Fibroblast of gingiva (primary cell): Measurements from ENCODE around the gene FGF22.
"Not testable (repeated sequence)": the region's sequence is repeated elsewhere in the genome, so short reads cannot be mapped to it uniquely, and the experiment has no call there.

Source experiments
- DNase-seq: peaks from one replicate; pipeline ENCODE4 v3.0.0-alpha.2; 2011; ENCODE audit warnings: low read depth

Gene FGF22

GRCh38 chr19:607301-608154 lies 32.2 kb upstream of the FGF22 start:
- no peak for DNase-seq

- DNase-seq, result no peak
These were observed 31.3 kb upstream of the FGF22 start for GRCh38 chr19:608155-609003.

GRCh38 chr19:609004-609346 lies 30.7 kb upstream of the FGF22 start:
- no peak for DNase-seq

GRCh38 chr19:610071-610800 lies 29.4 kb upstream of the FGF22 start:
- DNase-seq, result no peak

GRCh38 chr19:610801-611480 lies 28.7 kb upstream of the FGF22 start:
- peak; percentile 55 for DNase-seq

- peak; percentile 63 for DNase-seq
These were observed 28.2 kb upstream of the FGF22 start for GRCh38 chr19:611481-611868.

GRCh38 chr19:612941-613340 lies 26.7 kb upstream of the FGF22 start:
- DNase-seq, result no peak

GRCh38 chr19:613732-614567 lies 25.7 kb upstream of the FGF22 start:
- no peak for DNase-seq

- no peak for DNase-seq
These were observed 24.1 kb upstream of the FGF22 start for GRCh38 chr19:615619-616018.

- DNase-seq, result no peak
These were observed 23.5 kb upstream of the FGF22 start for GRCh38 chr19:616062-616700.

- DNase-seq, result no peak
These were observed 22.7 kb upstream of the FGF22 start for GRCh38 chr19:616747-617526.

- no peak for DNase-seq
These were observed 22.0 kb upstream of the FGF22 start for GRCh38 chr19:617551-618246.

- no peak for DNase-seq
These were observed 21.4 kb upstream of the FGF22 start for GRCh38 chr19:618247-618619.

- no peak for DNase-seq
These were observed 20.9 kb upstream of the FGF22 start for GRCh38 chr19:618674-619285.

- no peak for DNase-seq
These were observed 20.2 kb upstream of the FGF22 start for GRCh38 chr19:619286-620002.

GRCh38 chr19:620166-620862 lies 19.4 kb upstream of the FGF22 start:
- DNase-seq, result no peak

GRCh38 chr19:621191-621590 lies 18.5 kb upstream of the FGF22 start:
- DNase-seq, result not testable (repeated sequence)
